ENCODE results near the gene KRT9. TPM values are rescaled to one million over a fixed set of nuclear protein-coding genes. Genes with fewer than 3 reads are reported as not detected.

KRT9 gene
- total and polyA plus RNA-seq, 12 donors: 0.14 to 2.1 (median 0.46) TPM; not detected in 8

GRCh38 chr17:41581366-41582060, 9.7 kb upstream of the KRT9 start:
- no peaks in the 10 kb centered on the region for H3K27me3 ChIP-seq
- H3K4me1 ChIP-seq (replicated peaks in 1 of 2): no peaks in the 10 kb centered on the region
- H3K9me3 ChIP-seq (replicated peaks in 1 of 3): no peaks in the 10 kb centered on the region
- TF ChIP-seq POLR2A (IDR thresholded peaks at IDR 0.05) (no peak), CTCF (IDR thresholded peaks at IDR 0.05) (no peak)
- no peak for DNase-seq
- intact Hi-C loops (cut with DNase I): no loop called here
- H3K4me3 ChIP-seq: no peak overlapping the region
- no peak overlapping the region for H3K27ac ChIP-seq
- H3K36me3 ChIP-seq (replicated peaks in 1 of 2): no peaks in the 10 kb centered on the region
- 86 to 92% (median 90%) methylated on average over 3 to 4 of the region's 4 CpGs for WGBS, 4 donors

- Histone ChIP-seq H3K27ac (no peak overlapping the region), H3K36me3 (replicated peaks in 1 of 2) (no peaks in the 10 kb centered on the region), H3K4me1 (replicated peaks in 1 of 2) (no peaks in the 10 kb centered on the region), H3K27me3 (no peaks in the 10 kb centered on the region), H3K9me3 (replicated peaks in 1 of 3) (no peaks in the 10 kb centered on the region), H3K4me3 (no peak overlapping the region)
- intact Hi-C loops (cut with DNase I): no loop called here
- TF ChIP-seq CTCF (IDR thresholded peaks at IDR 0.05): no peak
- no peak for TF ChIP-seq POLR2A (IDR thresholded peaks at IDR 0.05)
- WGBS, 4 donors: 17 to 71% (median 38%) methylated on average over 1 of the region's 1 CpG
- no peak for DNase-seq
Measured at GRCh38 chr17:41580687-41581365, 9.0 kb upstream of the KRT9 start.

GRCh38 chr17:41580244-41580575, 8.4 kb upstream of the KRT9 start:
- WGBS, 4 donors: 61 to 82% (median 72%) methylated on average over 2 of the region's 2 CpGs

More at GRCh38 chr17:41580244-41580575, 8.4 kb upstream of the KRT9 start:
- DNase-seq: no peak
- Histone ChIP-seq H3K36me3 (replicated peaks in 1 of 2) (no peaks in the 10 kb centered on the region), H3K27me3 (no peaks in the 10 kb centered on the region), H3K4me3 (no peak overlapping the region), H3K4me1 (replicated peaks in 1 of 2) (no peaks in the 10 kb centered on the region), H3K9me3 (replicated peaks in 1 of 3) (no peaks in the 10 kb centered on the region), H3K27ac (no peak overlapping the region)
- TF ChIP-seq POLR2A (IDR thresholded peaks at IDR 0.05) (no peak), CTCF (IDR thresholded peaks at IDR 0.05) (no peak)
- intact Hi-C loops (cut with DNase I): no loop called here

All from adrenal gland (tissue), 12 donors.